ENCODE measurements around the gene GPATCH2.
"Not testable (repeated sequence)": the region's sequence is repeated elsewhere in the genome, so short reads cannot be mapped to it uniquely, and the experiment has no call there.

The GPATCH2 gene

DNA sequence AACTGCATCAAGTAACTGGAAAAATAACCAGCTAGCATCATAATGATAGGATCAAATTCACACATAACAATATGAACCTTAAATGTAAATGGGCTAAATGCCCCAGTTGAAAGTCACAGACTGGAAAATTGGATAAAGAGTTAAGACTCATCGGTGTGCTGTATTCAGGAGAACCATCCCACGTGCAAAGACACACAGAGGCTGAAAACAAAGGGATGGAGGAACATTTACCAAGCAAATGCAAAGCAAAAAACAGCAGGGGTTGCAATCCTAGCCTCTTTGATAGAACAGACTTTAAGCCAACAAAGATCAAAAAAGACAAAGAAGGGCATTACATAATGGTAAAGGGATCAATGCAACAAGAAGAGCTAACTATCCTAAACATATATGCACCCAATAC lies 249.1 kb downstream of the GPATCH2 start:
- not testable (repeated sequence) for DNase-seq (ENCODE audit: insufficient read length, low spot score); FAIRE-seq

GRCh38 chr1:217379804-217380203 lies 251.1 kb downstream of the GPATCH2 start:
- FAIRE-seq; DNase-seq (ENCODE audit: insufficient read length, low spot score): not testable (repeated sequence)

DNA sequence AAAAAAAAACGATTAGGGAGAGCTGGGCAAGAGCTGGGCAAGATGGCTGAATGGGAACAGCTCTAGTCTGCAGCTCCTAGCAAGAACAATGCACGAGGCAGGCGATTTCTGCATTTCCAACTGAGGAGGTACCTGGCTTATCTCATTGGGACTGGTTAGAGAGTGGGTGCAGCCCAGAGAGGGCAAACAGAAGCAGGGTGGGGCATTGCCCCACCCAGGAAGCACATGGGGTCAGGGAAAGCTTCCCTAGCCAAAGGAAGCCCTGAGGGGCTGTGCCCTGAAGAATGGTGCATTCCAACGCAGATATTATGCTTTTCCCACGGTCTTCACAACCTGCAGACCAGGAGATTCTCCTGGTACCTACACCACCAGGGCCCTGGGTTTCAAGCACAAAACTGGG lies 251.6 kb downstream of the GPATCH2 start:
- DNase-seq (ENCODE audit: insufficient read length, low spot score) (no peak), FAIRE-seq (no peak)
